Erythroblast (primary cell): Measurements from ENCODE around the gene PMP22.

ENCODE experiments used
- GATA1 ChIP-seq: IDR thresholded peaks from 2 replicates; pipeline ENCODE4 v1.6.1; 2011; ENCODE audit warnings: low read depth, mild to moderate bottlenecking, control low read depth, low read length, moderate library complexity
- POLR2A ChIP-seq: IDR thresholded peaks from 2 replicates; pipeline ENCODE4 v1.6.1; 2011; ENCODE audit warnings: mild to moderate bottlenecking, low read length

DNA sequence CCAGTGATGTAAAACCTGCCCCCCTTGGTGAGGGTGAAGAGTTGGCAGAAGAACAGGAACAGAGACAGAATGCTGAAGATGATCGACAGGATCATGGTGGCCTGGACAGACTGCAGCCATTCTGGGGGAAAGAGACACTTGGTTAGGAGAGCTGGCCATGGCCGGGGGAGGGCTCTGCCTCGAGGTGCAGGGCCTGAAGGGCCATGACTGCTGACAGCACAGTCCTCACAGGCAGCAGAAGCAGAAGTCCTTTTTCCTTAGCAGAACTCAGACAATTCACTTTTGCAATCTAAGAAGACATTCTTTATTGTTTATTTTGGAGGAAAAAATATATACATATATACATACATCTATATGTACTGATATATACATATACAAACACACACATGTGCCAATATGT, 25.6 kb downstream of the PMP22 start:
- TF ChIP-seq POLR2A (no peak), GATA1 (no peak)
